ENCODE data around the gene PRKN.

Gene PRKN

GRCh38 chr6:162026031-162026430 is 701.5 kb downstream of the PRKN start:
- TF ChIP-seq CTCF (IDR thresholded peaks at IDR 0.05; ENCODE audit: extremely low read depth, insufficient read depth, missing control alignments) = no peak
- in situ Hi-C loops (cut with MboI; ENCODE audit: low pct_unique_long_range_greater_than_20kb, low sequenced_read_pairs, unreplicated experiment) = no loop called here
- DNase-seq (ENCODE audit: low spot score) = no peak

DNA sequence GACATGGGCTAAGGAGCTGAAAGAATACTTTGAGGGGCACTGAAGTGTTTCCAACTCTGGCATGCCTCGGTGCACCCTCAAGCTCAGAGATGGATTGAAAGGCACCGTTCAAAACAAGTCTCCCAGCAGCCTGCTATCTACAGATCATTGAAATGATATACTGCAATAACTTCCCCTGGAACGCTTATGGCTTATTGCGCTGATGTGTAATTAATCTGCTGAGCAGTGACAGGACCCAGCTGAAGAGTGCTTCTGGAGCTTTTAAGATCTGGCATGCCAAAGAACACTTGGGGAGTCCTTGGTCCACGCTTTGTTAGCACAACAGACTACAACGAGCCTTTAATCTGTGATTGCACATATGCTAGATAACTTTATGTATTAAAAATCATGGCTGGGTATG is 708.2 kb downstream of the PRKN start:
- DNase-seq (ENCODE audit: low spot score) = no peak
- in situ Hi-C loops (cut with MboI; ENCODE audit: low pct_unique_long_range_greater_than_20kb, low sequenced_read_pairs, unreplicated experiment) = no loop called here
- no peak for TF ChIP-seq CTCF (IDR thresholded peaks at IDR 0.05; ENCODE audit: extremely low read depth, insufficient read depth, missing control alignments)

- no peak for DNase-seq (ENCODE audit: low spot score)
- in situ Hi-C loops (cut with MboI; ENCODE audit: low pct_unique_long_range_greater_than_20kb, low sequenced_read_pairs, unreplicated experiment) = no loop called here
- TF ChIP-seq CTCF (IDR thresholded peaks at IDR 0.05; ENCODE audit: extremely low read depth, insufficient read depth, missing control alignments) = no peak
Observed at GRCh38 chr6:162017536-162017935, 710.0 kb downstream of the PRKN start.

- TF ChIP-seq CTCF (IDR thresholded peaks at IDR 0.05; ENCODE audit: extremely low read depth, insufficient read depth, missing control alignments) = no peak
- in situ Hi-C loops (cut with MboI; ENCODE audit: low pct_unique_long_range_greater_than_20kb, low sequenced_read_pairs, unreplicated experiment) = no loop called here
- no peak for DNase-seq (ENCODE audit: low spot score)
Observed at GRCh38 chr6:162014069-162014811, 713.3 kb downstream of the PRKN start.

DNA sequence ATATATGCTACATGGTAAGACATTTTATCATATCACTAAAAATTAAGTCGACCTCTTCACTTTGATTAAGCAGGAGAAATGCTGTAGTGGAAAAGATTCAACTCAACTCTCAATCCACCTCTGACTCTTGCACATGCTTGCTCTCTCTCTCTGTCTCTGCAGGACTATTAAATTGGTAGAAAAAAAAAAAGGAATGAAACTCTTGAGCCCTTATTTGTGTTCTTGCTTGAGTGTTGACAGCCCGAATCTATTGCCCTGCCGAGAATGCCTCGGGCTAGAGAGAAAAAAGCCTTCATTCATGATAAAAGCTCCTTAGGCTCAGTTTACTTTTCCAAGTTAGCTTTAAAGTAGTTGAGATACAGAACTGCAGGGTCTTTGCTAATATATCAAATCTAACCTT is 722.2 kb downstream of the PRKN start:
- no peak for DNase-seq (ENCODE audit: low spot score)
- no peak for TF ChIP-seq CTCF (IDR thresholded peaks at IDR 0.05; ENCODE audit: extremely low read depth, insufficient read depth, missing control alignments)
- in situ Hi-C loops (cut with MboI; ENCODE audit: low pct_unique_long_range_greater_than_20kb, low sequenced_read_pairs, unreplicated experiment) = no loop called here

- no peak for TF ChIP-seq CTCF (IDR thresholded peaks at IDR 0.05; ENCODE audit: extremely low read depth, insufficient read depth, missing control alignments)
- DNase-seq (ENCODE audit: low spot score) = no peak
- in situ Hi-C loops (cut with MboI; ENCODE audit: low pct_unique_long_range_greater_than_20kb, low sequenced_read_pairs, unreplicated experiment) = no loop called here
Observed at GRCh38 chr6:161996783-161997182, 730.8 kb downstream of the PRKN start.
